SK-N-SH treated with all-trans-retinoic acid at 6 μM for 48 hours (cell line): ENCODE results near the gene CBFA2T2.

Experiments
- ATAC-seq: fragments of 200-7000 bp; cut with Tn5 transposase; 3 replicates; pipeline ENCODE4 v1.9.1; 2020; ENCODE audit warnings: mild to moderate bottlenecking, moderate library complexity
- ARNTL ChIP-seq: fragments of 450-650 bp; formaldehyde crosslinking; IDR thresholded peaks from 2 replicates; pipeline ENCODE4 v1.5.0; 2020; ENCODE audit warnings: low read depth, mild to moderate bottlenecking, moderate library complexity, borderline replicate concordance
- BACH2 ChIP-seq: fragments of 250-450 bp; sonication (Bioruptor Pico); IDR thresholded peaks from 2 replicates; pipeline ENCODE4 v1.9.0; 2021; ENCODE audit warnings: mild to moderate bottlenecking, borderline replicate concordance
- CSDC2 ChIP-seq: fragments of 250-450 bp; sonication (Bioruptor Pico); IDR thresholded peaks from 2 replicates; pipeline ENCODE4 v1.5.0; 2020; ENCODE audit warnings: mild to moderate bottlenecking, moderate library complexity
- ESRRG ChIP-seq: fragments of 250-450 bp; sonication (Bioruptor Pico); IDR thresholded peaks from 2 replicates; pipeline ENCODE4 v1.6.1; 2021; ENCODE audit warnings: mild to moderate bottlenecking
- GLIS3 ChIP-seq: fragments of 250-450 bp; sonication (Bioruptor Pico); IDR thresholded peaks from 2 replicates; pipeline ENCODE4 v1.5.0; 2020; ENCODE audit warnings: mild to moderate bottlenecking, moderate library complexity
- OSR1 ChIP-seq: fragments of 250-450 bp; sonication (Bioruptor Pico); IDR thresholded peaks from 2 replicates; pipeline ENCODE4 v1.8.0; 2022; ENCODE audit warnings: moderate library complexity, mild to moderate bottlenecking, inconsistent platforms
- PPARA ChIP-seq: fragments of 250-450 bp; sonication (Bioruptor Pico); IDR thresholded peaks from 2 replicates; pipeline ENCODE4 v1.5.0; 2020; ENCODE audit warnings: mild to moderate bottlenecking, borderline replicate concordance
- RARB ChIP-seq: fragments of 250-450 bp; sonication (Bioruptor Pico); IDR thresholded peaks from 2 replicates; pipeline ENCODE4 v1.8.0; 2021; ENCODE audit warnings: mild to moderate bottlenecking, moderate library complexity
- SNAI2 ChIP-seq: fragments of 250-450 bp; sonication (Bioruptor Pico); IDR thresholded peaks from 2 replicates; pipeline ENCODE4 v1.5.0; 2020; ENCODE audit warnings: mild to moderate bottlenecking, moderate library complexity
- TCF4 ChIP-seq: fragments of 250-450 bp; sonication (Bioruptor Pico); IDR thresholded peaks from 2 replicates; pipeline ENCODE4 v1.8.0; 2021; ENCODE audit warnings: mild to moderate bottlenecking, moderate library complexity, borderline replicate concordance
- TOX ChIP-seq: fragments of 250-450 bp; sonication (Bioruptor Pico); IDR thresholded peaks from 2 replicates; pipeline ENCODE4 v1.8.0; 2021; ENCODE audit warnings: mild to moderate bottlenecking, moderate library complexity, borderline replicate concordance
- ZC3H10 ChIP-seq: fragments of 250-450 bp; sonication (Bioruptor Pico); IDR thresholded peaks from 2 replicates; pipeline ENCODE4 v1.5.1; 2021; ENCODE audit warnings: mild to moderate bottlenecking, moderate library complexity
- ZFP30 ChIP-seq: fragments of 450-650 bp; formaldehyde crosslinking; IDR thresholded peaks from 2 replicates; pipeline ENCODE4 v1.5.0; 2022; ENCODE audit warnings: mild to moderate bottlenecking, moderate library complexity
- ZNF565 ChIP-seq: fragments of 450-650 bp; formaldehyde crosslinking; conservative IDR thresholded peaks from 2 replicates; pipeline ENCODE4 v1.5.0; 2020; ENCODE audit warnings: low read depth, mild to moderate bottlenecking, moderate library complexity
- ZNF8 ChIP-seq: fragments of 450-650 bp; formaldehyde crosslinking; IDR thresholded peaks from 2 replicates; pipeline ENCODE4 v1.5.0; 2020; ENCODE audit warnings: mild to moderate bottlenecking, moderate library complexity
- TF ChIP-seq, protein P1 (sequence below): fragments of 250-450 bp; sonication (Bioruptor Pico); IDR thresholded peaks from 2 replicates; pipeline ENCODE4 v1.5.0; 2020; ENCODE audit warnings: mild to moderate bottlenecking, moderate library complexity
- TF ChIP-seq, protein P2 (sequence below): fragments of 250-450 bp; sonication (Bioruptor Pico); IDR thresholded peaks from 2 replicates; pipeline ENCODE4 v1.8.0; 2021; ENCODE audit warnings: low read depth, mild to moderate bottlenecking, moderate library complexity, borderline replicate concordance
- TF ChIP-seq, protein P3 (sequence below): fragments of 250-450 bp; sonication (Bioruptor Pico); IDR thresholded peaks from 2 replicates; pipeline ENCODE4 v1.5.1; 2020; ENCODE audit warnings: low read depth, mild to moderate bottlenecking, moderate library complexity
- TF ChIP-seq, protein P4 (sequence below): fragments of 250-450 bp; sonication (Bioruptor Pico); IDR thresholded peaks from 2 replicates; pipeline ENCODE4 v1.5.1; 2021; ENCODE audit warnings: mild to moderate bottlenecking, moderate library complexity
- TF ChIP-seq, protein P5 (sequence below): fragments of 250-450 bp; sonication (Bioruptor Pico); IDR thresholded peaks from 2 replicates; pipeline ENCODE4 v1.8.0; 2020; ENCODE audit warnings: mild to moderate bottlenecking, moderate library complexity, borderline replicate concordance

Gene CBFA2T2

DNA sequence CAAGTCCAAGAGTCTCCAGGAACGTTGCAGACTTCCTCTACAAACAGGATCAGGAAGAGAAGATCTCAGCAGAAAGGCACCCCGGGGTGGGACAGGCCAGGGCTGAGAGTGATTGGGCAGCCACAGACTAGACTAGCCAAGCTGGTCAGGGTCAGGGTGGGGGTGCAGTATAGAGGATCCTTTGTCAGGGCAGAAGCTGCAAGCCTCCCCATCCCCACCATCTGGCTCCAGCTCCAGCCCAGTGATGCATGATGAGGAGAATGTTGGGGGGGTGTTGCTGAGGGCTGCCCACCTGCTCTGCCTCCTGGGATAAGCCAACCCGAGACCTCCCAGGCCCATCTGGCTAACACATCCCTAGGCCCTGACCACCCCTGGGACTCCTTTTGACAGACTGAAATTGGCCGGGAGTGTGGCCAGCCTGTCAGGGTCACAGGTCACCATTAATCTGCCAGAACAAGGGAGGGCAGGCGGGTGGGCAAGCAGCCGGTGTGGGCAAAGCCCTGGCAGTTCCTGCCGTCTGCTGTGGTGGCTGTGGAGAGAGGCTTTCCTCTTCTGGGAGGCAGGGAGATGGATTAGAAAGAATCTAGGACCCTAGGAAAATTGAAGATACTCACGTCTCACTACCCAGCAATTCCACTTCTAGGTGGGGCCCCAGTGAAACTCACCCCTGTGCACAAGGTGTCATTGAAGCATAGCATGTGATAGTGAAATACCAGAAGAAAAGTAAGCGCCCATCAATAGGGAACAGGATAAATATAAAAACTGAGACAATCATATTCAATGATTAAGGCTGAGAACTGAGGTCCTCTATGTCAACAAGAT is 24.2 kb upstream of the CBFA2T2 start:
- no peak for ATAC-seq
- no peak for TF ChIP-seq ZC3H10
- TF ChIP-seq SNAI2 (CRISPR knock-in tag) = no peak
- TF ChIP-seq TOX (CRISPR knock-in tag) = no peak
- TF ChIP-seq, protein P1, sequence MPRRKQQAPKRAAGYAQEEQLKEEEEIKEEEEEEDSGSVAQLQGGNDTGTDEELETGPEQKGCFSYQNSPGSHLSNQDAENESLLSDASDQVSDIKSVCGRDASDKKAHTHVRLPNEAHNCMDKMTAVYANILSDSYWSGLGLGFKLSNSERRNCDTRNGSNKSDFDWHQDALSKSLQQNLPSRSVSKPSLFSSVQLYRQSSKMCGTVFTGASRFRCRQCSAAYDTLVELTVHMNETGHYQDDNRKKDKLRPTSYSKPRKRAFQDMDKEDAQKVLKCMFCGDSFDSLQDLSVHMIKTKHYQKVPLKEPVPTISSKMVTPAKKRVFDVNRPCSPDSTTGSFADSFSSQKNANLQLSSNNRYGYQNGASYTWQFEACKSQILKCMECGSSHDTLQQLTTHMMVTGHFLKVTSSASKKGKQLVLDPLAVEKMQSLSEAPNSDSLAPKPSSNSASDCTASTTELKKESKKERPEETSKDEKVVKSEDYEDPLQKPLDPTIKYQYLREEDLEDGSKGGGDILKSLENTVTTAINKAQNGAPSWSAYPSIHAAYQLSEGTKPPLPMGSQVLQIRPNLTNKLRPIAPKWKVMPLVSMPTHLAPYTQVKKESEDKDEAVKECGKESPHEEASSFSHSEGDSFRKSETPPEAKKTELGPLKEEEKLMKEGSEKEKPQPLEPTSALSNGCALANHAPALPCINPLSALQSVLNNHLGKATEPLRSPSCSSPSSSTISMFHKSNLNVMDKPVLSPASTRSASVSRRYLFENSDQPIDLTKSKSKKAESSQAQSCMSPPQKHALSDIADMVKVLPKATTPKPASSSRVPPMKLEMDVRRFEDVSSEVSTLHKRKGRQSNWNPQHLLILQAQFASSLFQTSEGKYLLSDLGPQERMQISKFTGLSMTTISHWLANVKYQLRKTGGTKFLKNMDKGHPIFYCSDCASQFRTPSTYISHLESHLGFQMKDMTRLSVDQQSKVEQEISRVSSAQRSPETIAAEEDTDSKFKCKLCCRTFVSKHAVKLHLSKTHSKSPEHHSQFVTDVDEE (CRISPR knock-in tag) = no peak
- TF ChIP-seq ZNF8 (CRISPR knock-in tag) = no peak
- TF ChIP-seq RARB (CRISPR knock-in tag) = no peak
- TF ChIP-seq GLIS3 (CRISPR knock-in tag) = no peak
- TF ChIP-seq CSDC2 (CRISPR knock-in tag) = no peak
- TF ChIP-seq, protein P2, sequence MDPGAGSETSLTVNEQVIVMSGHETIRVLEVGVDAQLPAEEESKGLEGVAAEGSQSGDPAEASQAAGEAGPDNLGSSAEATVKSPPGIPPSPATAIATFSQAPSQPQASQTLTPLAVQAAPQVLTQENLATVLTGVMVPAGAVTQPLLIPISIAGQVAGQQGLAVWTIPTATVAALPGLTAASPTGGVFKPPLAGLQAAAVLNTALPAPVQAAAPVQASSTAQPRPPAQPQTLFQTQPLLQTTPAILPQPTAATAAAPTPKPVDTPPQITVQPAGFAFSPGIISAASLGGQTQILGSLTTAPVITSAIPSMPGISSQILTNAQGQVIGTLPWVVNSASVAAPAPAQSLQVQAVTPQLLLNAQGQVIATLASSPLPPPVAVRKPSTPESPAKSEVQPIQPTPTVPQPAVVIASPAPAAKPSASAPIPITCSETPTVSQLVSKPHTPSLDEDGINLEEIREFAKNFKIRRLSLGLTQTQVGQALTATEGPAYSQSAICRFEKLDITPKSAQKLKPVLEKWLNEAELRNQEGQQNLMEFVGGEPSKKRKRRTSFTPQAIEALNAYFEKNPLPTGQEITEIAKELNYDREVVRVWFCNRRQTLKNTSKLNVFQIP (CRISPR knock-in tag) = no peak
- TF ChIP-seq, protein P3, sequence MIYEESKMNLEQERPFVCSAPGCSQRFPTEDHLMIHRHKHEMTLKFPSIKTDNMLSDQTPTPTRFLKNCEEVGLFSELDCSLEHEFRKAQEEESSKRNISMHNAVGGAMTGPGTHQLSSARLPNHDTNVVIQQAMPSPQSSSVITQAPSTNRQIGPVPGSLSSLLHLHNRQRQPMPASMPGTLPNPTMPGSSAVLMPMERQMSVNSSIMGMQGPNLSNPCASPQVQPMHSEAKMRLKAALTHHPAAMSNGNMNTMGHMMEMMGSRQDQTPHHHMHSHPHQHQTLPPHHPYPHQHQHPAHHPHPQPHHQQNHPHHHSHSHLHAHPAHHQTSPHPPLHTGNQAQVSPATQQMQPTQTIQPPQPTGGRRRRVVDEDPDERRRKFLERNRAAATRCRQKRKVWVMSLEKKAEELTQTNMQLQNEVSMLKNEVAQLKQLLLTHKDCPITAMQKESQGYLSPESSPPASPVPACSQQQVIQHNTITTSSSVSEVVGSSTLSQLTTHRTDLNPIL = no peak
- no peak for TF ChIP-seq ARNTL
- no peak for TF ChIP-seq BACH2 (CRISPR knock-in tag)
- TF ChIP-seq PPARA (CRISPR knock-in tag) = no peak
- TF ChIP-seq, protein P4, sequence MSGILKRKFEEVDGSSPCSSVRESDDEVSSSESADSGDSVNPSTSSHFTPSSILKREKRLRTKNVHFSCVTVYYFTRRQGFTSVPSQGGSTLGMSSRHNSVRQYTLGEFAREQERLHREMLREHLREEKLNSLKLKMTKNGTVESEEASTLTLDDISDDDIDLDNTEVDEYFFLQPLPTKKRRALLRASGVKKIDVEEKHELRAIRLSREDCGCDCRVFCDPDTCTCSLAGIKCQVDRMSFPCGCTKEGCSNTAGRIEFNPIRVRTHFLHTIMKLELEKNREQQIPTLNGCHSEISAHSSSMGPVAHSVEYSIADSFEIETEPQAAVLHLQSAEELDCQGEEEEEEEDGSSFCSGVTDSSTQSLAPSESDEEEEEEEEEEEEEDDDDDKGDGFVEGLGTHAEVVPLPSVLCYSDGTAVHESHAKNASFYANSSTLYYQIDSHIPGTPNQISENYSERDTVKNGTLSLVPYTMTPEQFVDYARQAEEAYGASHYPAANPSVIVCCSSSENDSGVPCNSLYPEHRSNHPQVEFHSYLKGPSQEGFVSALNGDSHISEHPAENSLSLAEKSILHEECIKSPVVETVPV (CRISPR knock-in tag) = no peak
- TF ChIP-seq TCF4 (CRISPR knock-in tag) = no peak
- TF ChIP-seq ESRRG (CRISPR knock-in tag) = no peak
- TF ChIP-seq, all 23 proteins: peak for 0

DNA sequence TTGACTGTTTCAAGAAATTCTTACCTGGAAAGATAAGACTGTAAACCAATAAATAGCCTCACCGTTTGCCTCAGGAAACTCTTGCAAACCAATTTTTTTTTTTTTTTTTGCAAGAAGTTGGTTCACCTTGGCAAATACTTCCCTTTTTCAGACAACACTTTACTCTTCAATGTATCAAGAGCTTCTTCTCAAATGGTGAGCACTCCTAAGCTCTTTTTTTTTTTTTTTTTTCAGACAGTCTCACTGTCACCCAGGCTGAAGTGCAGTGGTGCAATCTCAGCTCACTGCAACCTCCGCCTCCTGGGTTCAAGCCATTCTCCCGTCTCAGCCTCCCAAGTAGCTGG is 23.6 kb upstream of the CBFA2T2 start:
- TF ChIP-seq BACH2 (CRISPR knock-in tag) (no peak), ARNTL (no peak), ESRRG (CRISPR knock-in tag) (no peak), SNAI2 (CRISPR knock-in tag) (no peak), ZNF565 (no peak), ZC3H10 (no peak), TCF4 (CRISPR knock-in tag) (no peak), CSDC2 (CRISPR knock-in tag) (no peak), OSR1 (no peak), TOX (CRISPR knock-in tag) (no peak), ZFP30 (no peak), RARB (CRISPR knock-in tag) (no peak), GLIS3 (CRISPR knock-in tag) (no peak)
- TF ChIP-seq, protein P3 = no peak
- TF ChIP-seq, protein P1 (CRISPR knock-in tag) = no peak
- TF ChIP-seq, protein P5, sequence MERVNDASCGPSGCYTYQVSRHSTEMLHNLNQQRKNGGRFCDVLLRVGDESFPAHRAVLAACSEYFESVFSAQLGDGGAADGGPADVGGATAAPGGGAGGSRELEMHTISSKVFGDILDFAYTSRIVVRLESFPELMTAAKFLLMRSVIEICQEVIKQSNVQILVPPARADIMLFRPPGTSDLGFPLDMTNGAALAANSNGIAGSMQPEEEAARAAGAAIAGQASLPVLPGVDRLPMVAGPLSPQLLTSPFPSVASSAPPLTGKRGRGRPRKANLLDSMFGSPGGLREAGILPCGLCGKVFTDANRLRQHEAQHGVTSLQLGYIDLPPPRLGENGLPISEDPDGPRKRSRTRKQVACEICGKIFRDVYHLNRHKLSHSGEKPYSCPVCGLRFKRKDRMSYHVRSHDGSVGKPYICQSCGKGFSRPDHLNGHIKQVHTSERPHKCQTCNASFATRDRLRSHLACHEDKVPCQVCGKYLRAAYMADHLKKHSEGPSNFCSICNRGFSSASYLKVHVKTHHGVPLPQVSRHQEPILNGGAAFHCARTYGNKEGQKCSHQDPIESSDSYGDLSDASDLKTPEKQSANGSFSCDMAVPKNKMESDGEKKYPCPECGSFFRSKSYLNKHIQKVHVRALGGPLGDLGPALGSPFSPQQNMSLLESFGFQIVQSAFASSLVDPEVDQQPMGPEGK = no peak
- TF ChIP-seq, protein P4 (CRISPR knock-in tag) = no peak
- TF ChIP-seq, all 23 proteins: peak for 0
- no peak for ATAC-seq
